ENCODE results near the gene TTF2. TPM values are rescaled to one million over a fixed set of nuclear protein-coding genes. Genes with fewer than 3 reads are reported as not detected.

The TTF2 gene
- total RNA-seq, 4 donors from 2014 or later, result 11.1 to 17.0 (median 14.2) TPM

DNA sequence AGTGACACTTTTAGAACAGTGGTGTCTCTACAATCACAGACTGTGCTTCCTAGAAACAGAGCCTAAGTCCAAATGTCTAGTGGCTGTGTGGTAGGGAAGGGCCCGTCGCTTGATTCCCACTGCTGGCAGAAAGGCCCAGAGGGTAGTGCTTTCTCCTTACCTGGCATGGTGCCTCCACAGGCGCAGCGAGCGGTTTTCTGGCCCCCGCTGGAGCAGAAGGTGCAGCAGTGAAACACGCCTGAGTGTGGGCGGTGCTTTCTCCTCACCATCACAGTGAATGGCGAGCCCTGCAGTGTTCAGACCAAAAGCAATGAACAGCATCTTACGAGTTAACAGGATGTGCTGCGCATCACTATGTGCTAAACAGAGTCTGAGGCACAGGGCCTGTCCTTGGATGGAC lies 53.1 kb downstream of the TTF2 start:
- TF ChIP-seq, protein P1, sequence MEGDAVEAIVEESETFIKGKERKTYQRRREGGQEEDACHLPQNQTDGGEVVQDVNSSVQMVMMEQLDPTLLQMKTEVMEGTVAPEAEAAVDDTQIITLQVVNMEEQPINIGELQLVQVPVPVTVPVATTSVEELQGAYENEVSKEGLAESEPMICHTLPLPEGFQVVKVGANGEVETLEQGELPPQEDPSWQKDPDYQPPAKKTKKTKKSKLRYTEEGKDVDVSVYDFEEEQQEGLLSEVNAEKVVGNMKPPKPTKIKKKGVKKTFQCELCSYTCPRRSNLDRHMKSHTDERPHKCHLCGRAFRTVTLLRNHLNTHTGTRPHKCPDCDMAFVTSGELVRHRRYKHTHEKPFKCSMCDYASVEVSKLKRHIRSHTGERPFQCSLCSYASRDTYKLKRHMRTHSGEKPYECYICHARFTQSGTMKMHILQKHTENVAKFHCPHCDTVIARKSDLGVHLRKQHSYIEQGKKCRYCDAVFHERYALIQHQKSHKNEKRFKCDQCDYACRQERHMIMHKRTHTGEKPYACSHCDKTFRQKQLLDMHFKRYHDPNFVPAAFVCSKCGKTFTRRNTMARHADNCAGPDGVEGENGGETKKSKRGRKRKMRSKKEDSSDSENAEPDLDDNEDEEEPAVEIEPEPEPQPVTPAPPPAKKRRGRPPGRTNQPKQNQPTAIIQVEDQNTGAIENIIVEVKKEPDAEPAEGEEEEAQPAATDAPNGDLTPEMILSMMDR (IDR thresholded peaks at IDR 0.05; ENCODE audit: low read depth), result no peak

DNA sequence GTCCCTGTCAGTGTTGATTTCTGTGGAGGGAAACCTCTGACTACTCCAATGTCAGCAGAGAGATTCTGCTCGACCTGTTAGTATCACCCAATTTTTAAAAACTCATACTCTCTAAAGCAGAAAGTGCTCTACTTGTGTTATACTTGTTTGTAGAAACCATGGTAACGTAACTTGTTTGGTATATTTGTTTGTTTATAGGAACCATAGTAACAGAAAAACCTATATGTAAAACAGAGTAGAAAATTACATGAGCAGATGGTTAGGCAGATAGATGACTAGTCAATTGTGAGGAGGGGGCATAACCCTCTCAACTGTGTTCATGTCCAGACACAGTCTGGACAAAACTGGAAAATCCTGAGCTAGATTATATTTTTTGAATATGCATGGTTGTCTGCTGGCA lies 54.8 kb downstream of the TTF2 start:
- TF ChIP-seq, protein P1 (IDR thresholded peaks at IDR 0.05; ENCODE audit: low read depth), result no peak

DNA sequence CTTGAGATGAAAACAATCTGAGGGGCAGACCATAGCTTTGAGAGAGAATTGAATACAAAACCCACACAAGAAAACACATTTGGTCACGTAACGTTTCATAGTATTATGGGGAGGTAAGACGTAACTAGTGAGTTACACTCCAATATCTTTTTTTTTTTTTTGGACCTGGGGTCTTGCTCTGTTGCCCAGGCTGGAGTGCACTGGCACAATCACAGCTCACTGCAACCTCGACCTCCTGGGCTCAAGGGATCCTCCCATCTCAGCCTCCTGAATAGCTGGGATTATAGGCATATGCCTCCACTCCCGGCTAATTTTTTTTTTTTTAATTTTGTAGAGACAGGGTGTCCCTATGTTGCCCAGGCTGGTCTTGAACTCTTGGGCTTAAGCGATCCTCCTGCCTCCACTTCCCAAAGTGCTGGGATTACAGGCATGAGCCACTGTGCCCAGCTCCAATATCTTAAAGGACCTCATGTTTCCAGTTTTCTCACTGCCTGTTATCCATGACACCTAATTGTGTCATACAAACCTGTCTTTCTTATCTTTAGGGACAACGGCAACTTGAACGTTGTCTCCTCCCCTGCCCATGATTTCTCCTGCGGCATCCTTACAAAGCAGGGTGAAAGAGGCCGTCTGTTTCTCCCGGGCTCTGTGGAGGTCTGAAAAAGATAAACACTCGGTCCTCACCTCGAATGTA lies 56.1 kb downstream of the TTF2 start:
- TF ChIP-seq, protein P1 (IDR thresholded peaks at IDR 0.05; ENCODE audit: low read depth), result no peak

DNA sequence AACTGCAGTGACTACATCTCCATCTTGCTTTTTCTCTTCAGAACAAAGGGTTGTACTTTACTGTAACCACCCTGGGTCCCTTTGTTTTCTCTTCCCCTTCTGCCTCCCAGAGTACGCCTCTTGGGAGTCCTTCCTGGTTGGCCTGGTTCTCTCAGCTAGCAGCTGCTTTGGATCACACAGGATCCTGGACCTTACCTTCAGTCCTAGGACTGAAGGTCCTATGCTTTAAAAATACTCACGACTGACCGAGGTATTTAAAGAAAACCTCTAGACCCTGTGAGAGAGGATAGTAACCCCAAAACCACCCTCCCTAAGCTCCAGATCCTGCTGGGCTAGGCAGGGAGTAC lies 56.6 kb downstream of the TTF2 start:
- TF ChIP-seq, protein P1 (IDR thresholded peaks at IDR 0.05; ENCODE audit: low read depth), result no peak

DNA sequence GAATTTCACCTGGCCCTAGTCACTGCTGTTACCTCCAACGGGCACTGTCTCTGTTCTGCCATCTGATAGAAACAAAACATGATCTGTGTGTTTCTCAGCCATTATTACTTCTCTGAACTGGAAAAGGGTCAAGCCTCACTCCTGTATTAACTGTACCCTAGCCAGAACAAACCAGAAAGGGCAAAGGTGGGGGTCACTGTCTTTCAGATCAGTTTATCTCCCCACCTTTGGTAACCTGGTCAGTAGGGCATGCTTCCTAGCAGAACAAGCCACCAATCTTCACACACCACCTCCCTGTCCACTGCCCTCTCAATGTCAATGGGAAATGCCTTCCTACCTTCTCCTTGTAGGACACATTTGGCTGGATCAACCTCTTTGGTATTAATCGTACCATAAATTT lies 57.6 kb downstream of the TTF2 start:
- TF ChIP-seq, protein P1 (IDR thresholded peaks at IDR 0.05; ENCODE audit: low read depth), result no peak

DNA sequence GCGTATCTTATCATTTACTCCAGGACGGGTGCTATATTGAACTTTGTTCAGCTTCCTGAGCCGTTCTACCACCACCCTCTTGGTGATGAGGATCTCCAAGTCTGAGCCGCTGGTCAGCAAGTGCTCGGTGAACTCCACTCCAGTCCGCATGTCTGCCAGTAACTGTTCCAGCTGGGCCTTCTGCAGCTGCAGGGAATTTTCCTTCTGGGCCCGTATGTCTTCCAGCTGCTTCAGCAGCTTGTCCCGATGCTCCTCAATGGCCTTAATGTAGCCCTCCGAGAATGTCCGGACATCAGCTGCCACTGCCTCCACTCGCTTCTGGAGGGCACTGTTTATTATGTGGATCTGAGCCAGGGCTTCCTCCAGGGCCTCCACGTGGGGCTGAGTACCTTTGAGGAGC lies 58.0 kb downstream of the TTF2 start:
- TF ChIP-seq, protein P1 (IDR thresholded peaks at IDR 0.05; ENCODE audit: low read depth), result no peak

DNA sequence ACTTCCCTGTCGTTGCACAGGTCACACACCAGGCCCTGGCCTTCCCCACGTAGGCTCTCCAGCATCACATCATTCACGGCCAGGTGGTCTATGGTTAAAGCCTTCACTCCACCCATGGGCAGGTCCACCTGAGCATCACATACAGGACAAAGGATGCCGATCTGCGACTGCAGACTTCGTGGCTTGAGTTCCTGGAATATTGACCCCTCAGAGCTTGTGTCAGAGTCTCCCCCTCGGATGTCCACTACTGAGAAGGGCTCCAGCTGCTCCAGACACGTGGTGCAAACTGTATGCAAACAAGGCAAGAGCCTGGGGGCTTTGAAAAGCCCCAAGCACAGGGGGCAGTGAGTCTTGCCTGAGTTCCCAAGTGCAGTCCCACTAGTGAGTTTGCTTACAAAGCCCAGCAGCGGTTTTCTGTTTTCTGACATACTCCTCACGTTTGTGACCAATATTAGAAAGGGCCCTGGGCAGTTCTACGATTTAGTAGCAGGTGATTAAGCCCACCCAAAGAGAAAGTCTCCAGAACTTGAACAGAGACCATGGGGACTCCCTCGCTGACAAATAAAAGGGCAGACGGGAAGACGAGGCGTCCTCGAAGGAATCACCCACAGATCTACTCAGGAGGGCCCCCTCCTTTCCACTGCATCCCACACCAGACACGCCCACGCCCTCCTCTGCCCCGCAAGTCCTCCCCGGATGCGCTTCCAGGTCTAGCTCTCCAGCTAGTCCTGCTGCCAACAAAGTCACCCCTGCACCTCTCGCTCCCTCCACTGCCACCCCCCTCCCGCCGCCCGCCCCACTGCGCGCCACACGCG lies 60.9 kb downstream of the TTF2 start:
- TF ChIP-seq, protein P1 (IDR thresholded peaks at IDR 0.05; ENCODE audit: low read depth), result no peak

Data from subcutaneous adipose tissue (tissue), 4 donors.